Liver (tissue), 9 donors: Measurements from ENCODE around the gene SSBP2. TPM values are rescaled to one million over a fixed set of nuclear protein-coding genes. Genes with fewer than 3 reads are reported as not detected.
A peak's percentile ranks its signal among the peaks of the same experiment; 100 is the strongest.

ENCODE experiments used
- DNase-seq: peaks from one replicate; pipeline ENCODE4 v3.0.0-alpha.2; 2017; ENCODE audit warnings: low spot score
- H3K27ac ChIP-seq, 2 donors: one replicate each; pipeline ENCODE4 v1.7.0; 2013; ENCODE audit warnings: inconsistent platforms in 2 of 2, low read length in 2 of 2, control low read depth in 1 of 2, low read depth in 1 of 2, mild to moderate bottlenecking in 1 of 2
- H3K27me3 ChIP-seq, 4 donors: one replicate each; pipeline versions ENCODE4 v1.6.1 to v1.7.0; 2013; ENCODE audit warnings: low read length in 3 of 4, inconsistent platforms in 1 of 4, mild to moderate bottlenecking in 1 of 4, moderate library complexity in 1 of 4; ENCODE audit not compliant: control insufficient read depth in 4 of 4, insufficient read depth in 4 of 4
- H3K36me3 ChIP-seq, 4 donors: one replicate each; pipeline versions ENCODE4 v1.6.1 to v1.7.0; 2013; ENCODE audit warnings: low read length in 3 of 4, mild to moderate bottlenecking in 3 of 4, low read depth in 1 of 4, moderate library complexity in 1 of 4; ENCODE audit not compliant: control insufficient read depth in 4 of 4, insufficient read depth in 3 of 4
- H3K4me1 ChIP-seq, 4 donors: one replicate each; pipeline versions ENCODE4 v1.6.1 to v1.7.0; 2013; ENCODE audit warnings: low read length in 3 of 4, mild to moderate bottlenecking in 3 of 4, moderate library complexity in 1 of 4; ENCODE audit not compliant: control insufficient read depth in 4 of 4, insufficient read depth in 4 of 4
- H3K4me3 ChIP-seq, 3 donors: one replicate each; pipeline versions ENCODE4 v1.6.1 to v1.7.0; 2013; ENCODE audit warnings: low read length in 3 of 3, control low read depth in 1 of 3, low read depth in 1 of 3, mild to moderate bottlenecking in 1 of 3
- H3K9ac ChIP-seq, 2 donors: one replicate each; pipeline ENCODE4 v1.7.0; 2013; ENCODE audit warnings: low read length in 2 of 2, mild to moderate bottlenecking in 2 of 2, moderate library complexity in 2 of 2, control low read depth in 1 of 2, low read depth in 1 of 2
- H3K9me3 ChIP-seq, 4 donors: one replicate each; pipeline versions ENCODE4 v1.6.1 to v1.7.0; 2013; ENCODE audit warnings: low read length in 3 of 4; ENCODE audit not compliant: control insufficient read depth in 4 of 4
- EGR1 ChIP-seq, 2 donors: IDR thresholded peaks; 2 replicates each; pipeline ENCODE4 v1.6.1; 2016 to 2018; ENCODE audit warnings: antibody characterized with exemption in 2 of 2, low read depth in 2 of 2
- GABPA ChIP-seq, 2 donors: IDR thresholded peaks in 1 of 2; conservative IDR thresholded peaks in 1 of 2; 2 replicates each; pipeline ENCODE4 v1.6.1; 2016; ENCODE audit warnings: antibody characterized with exemption in 2 of 2, mild to moderate bottlenecking in 1 of 2, moderate library complexity in 1 of 2
- HNF4A ChIP-seq, 2 donors: conservative IDR thresholded peaks; 2 replicates each; pipeline ENCODE4 v1.6.1; 2016; ENCODE audit warnings: antibody characterized with exemption in 2 of 2, mild to moderate bottlenecking in 2 of 2
- HNF4G ChIP-seq: IDR thresholded peaks from 2 replicates; pipeline ENCODE4 v1.6.1; 2016; ENCODE audit warnings: antibody characterized with exemption
- NR2F2 ChIP-seq: IDR thresholded peaks from 2 replicates; pipeline ENCODE4 v1.6.1; 2016; ENCODE audit warnings: antibody characterized with exemption
- RXRA ChIP-seq, 2 donors: IDR thresholded peaks; 2 replicates each; pipeline ENCODE4 v1.6.1; 2017 to 2018; ENCODE audit warnings: antibody characterized with exemption in 2 of 2, mild to moderate bottlenecking in 1 of 2
- YY1 ChIP-seq: IDR thresholded peaks from 2 replicates; pipeline ENCODE4 v1.6.1; 2016; ENCODE audit warnings: antibody characterized with exemption, mild to moderate bottlenecking
- WGBS: extraction: QIAGEN DNeasy Blood & Tissue Kit; methylation state at CpG from one replicate; pipeline ENCODE4 v1.1.7; 2013; 5-methylcytosine and 5-hydroxymethylcytosine counted together
- polyA plus RNA-seq, 2 donors: library from polyadenylated mRNA; stranded (reverse) in 1 of 2; unstranded in 1 of 2; fragments of 200-250 nt in 1 of 2; fragments of >200 nt in 1 of 2; fragmentation: Nextera tagmentation in 1 of 2; extraction: Ambion mirVana in 1 of 2; gene quantifications; one replicate each; pipeline versions ENCODE4 v1.2.1 to v1.2.3, GENCODE V29; 2013 to 2015
- total RNA-seq, 2 donors: library from RNA; depleted of rRNA; stranded (reverse); fragments of >200 nt; gene quantifications; one replicate each; pipeline ENCODE4 v1.2.3, GENCODE V29; 2014
- TF ChIP-seq, protein P1 (sequence below): fragments of 150-350 bp; IDR thresholded peaks from 2 replicates; pipeline ENCODE4 v1.5.1; 2017; ENCODE audit warnings: improper control_type of control experiment, low read depth, low read length; ENCODE audit not compliant: missing input control
- TF ChIP-seq, protein P2 (sequence below): IDR thresholded peaks from 2 replicates; pipeline ENCODE4 v1.6.1; 2016; ENCODE audit warnings: antibody characterized with exemption, mild to moderate bottlenecking
- TF ChIP-seq, protein P3 (sequence below): IDR thresholded peaks from 2 replicates; pipeline ENCODE4 v1.6.1; 2016; ENCODE audit warnings: antibody characterized with exemption
- TF ChIP-seq, protein P4 (sequence below): IDR thresholded peaks from 2 replicates; pipeline ENCODE4 v1.6.1; 2016; ENCODE audit warnings: antibody characterized with exemption
- TF ChIP-seq, protein P5 (sequence below): IDR thresholded peaks from 2 replicates; pipeline ENCODE4 v1.6.1; 2016; ENCODE audit warnings: antibody characterized with exemption
- donor health status: healthy.
- donor health status: healthy.
- donor health status: healthy.
- donor health status: healthy.
- donor health status: healthy.

Gene SSBP2
- total and polyA plus RNA-seq, 4 donors: 2.2 to 10.1 (median 4.1) TPM

DNA sequence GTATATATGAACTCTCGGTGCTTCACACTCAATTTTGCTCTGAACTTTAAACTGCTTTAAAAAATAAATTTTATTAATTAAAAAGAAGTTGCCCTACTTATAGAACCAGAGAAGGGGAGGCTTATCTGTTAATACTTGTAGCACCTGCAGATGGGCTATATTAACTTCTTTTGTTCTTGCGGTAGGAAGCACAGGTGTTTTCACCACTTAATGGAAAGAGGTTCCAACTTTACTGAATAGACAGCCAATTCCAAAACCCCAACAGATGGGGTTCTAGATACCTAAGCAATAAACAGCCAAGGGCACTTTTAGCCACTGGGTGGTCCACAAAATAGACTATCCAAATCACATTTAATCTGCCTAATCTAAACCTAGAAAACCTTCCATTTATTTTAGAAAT lies 65.4 kb downstream of the SSBP2 start:
- H3K9ac ChIP-seq: no peak overlapping the region
- no peaks in the 10 kb centered on the region for H3K27me3 ChIP-seq
- 95% methylated on average over 2 of the region's 2 CpGs for WGBS
- H3K27ac ChIP-seq: no peak overlapping the region
- H3K4me3 ChIP-seq: no peak overlapping the region
- H3K4me1 ChIP-seq: no peaks in the 10 kb centered on the region
- no peaks in the 10 kb centered on the region for H3K36me3 ChIP-seq
- TF ChIP-seq HNF4G (no peak), HNF4A (conservative IDR thresholded peaks at IDR 0.05) (no peak), GABPA (IDR thresholded peaks at IDR 0.05 in 1 of 2, conservative IDR thresholded peaks at IDR 0.05 in 1 of 2) (no peak), RXRA (IDR thresholded peaks at IDR 0.05) (no peak), EGR1 (IDR thresholded peaks at IDR 0.05; ENCODE audit: low read depth in 2 of 2) (no peak), YY1 (no peak), NR2F2 (no peak)
- TF ChIP-seq, protein P1, sequence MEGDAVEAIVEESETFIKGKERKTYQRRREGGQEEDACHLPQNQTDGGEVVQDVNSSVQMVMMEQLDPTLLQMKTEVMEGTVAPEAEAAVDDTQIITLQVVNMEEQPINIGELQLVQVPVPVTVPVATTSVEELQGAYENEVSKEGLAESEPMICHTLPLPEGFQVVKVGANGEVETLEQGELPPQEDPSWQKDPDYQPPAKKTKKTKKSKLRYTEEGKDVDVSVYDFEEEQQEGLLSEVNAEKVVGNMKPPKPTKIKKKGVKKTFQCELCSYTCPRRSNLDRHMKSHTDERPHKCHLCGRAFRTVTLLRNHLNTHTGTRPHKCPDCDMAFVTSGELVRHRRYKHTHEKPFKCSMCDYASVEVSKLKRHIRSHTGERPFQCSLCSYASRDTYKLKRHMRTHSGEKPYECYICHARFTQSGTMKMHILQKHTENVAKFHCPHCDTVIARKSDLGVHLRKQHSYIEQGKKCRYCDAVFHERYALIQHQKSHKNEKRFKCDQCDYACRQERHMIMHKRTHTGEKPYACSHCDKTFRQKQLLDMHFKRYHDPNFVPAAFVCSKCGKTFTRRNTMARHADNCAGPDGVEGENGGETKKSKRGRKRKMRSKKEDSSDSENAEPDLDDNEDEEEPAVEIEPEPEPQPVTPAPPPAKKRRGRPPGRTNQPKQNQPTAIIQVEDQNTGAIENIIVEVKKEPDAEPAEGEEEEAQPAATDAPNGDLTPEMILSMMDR: no peak
- TF ChIP-seq, protein P2, sequence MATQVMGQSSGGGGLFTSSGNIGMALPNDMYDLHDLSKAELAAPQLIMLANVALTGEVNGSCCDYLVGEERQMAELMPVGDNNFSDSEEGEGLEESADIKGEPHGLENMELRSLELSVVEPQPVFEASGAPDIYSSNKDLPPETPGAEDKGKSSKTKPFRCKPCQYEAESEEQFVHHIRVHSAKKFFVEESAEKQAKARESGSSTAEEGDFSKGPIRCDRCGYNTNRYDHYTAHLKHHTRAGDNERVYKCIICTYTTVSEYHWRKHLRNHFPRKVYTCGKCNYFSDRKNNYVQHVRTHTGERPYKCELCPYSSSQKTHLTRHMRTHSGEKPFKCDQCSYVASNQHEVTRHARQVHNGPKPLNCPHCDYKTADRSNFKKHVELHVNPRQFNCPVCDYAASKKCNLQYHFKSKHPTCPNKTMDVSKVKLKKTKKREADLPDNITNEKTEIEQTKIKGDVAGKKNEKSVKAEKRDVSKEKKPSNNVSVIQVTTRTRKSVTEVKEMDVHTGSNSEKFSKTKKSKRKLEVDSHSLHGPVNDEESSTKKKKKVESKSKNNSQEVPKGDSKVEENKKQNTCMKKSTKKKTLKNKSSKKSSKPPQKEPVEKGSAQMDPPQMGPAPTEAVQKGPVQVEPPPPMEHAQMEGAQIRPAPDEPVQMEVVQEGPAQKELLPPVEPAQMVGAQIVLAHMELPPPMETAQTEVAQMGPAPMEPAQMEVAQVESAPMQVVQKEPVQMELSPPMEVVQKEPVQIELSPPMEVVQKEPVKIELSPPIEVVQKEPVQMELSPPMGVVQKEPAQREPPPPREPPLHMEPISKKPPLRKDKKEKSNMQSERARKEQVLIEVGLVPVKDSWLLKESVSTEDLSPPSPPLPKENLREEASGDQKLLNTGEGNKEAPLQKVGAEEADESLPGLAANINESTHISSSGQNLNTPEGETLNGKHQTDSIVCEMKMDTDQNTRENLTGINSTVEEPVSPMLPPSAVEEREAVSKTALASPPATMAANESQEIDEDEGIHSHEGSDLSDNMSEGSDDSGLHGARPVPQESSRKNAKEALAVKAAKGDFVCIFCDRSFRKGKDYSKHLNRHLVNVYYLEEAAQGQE: no peak
- TF ChIP-seq, protein P3, sequence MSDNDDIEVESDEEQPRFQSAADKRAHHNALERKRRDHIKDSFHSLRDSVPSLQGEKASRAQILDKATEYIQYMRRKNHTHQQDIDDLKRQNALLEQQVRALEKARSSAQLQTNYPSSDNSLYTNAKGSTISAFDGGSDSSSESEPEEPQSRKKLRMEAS: no peak
- TF ChIP-seq, protein P4, sequence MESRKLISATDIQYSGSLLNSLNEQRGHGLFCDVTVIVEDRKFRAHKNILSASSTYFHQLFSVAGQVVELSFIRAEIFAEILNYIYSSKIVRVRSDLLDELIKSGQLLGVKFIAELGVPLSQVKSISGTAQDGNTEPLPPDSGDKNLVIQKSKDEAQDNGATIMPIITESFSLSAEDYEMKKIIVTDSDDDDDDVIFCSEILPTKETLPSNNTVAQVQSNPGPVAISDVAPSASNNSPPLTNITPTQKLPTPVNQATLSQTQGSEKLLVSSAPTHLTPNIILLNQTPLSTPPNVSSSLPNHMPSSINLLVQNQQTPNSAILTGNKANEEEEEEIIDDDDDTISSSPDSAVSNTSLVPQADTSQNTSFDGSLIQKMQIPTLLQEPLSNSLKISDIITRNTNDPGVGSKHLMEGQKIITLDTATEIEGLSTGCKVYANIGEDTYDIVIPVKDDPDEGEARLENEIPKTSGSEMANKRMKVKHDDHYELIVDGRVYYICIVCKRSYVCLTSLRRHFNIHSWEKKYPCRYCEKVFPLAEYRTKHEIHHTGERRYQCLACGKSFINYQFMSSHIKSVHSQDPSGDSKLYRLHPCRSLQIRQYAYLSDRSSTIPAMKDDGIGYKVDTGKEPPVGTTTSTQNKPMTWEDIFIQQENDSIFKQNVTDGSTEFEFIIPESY: no peak
- TF ChIP-seq, protein P5, sequence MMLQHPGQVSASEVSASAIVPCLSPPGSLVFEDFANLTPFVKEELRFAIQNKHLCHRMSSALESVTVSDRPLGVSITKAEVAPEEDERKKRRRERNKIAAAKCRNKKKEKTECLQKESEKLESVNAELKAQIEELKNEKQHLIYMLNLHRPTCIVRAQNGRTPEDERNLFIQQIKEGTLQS: no peak
- no peak for DNase-seq
- H3K9me3 ChIP-seq: peaks cover 0 to 3% (median 0%) of the 10 kb centered on the region in 4 donors

DNA sequence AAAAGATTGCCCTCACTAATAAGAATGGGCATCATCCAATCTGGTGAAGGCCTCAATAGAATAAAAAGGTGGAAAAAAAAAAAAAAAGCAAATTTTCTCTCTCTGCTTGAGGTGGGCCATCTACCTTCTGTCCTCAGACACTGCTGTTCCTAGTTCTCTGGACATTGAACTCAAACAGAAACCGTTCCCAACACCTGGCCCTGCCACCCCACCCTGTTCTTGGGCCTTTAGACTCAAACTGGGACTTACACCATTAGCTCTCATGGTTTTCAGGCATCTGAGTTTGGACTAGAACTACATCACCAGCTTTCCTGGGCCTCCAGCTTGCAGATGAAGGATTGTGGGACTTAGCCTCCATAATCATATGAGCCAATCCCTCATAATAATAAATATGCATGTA lies 71.0 kb downstream of the SSBP2 start:
- no peak overlapping the region for H3K9ac ChIP-seq
- no peaks in the 10 kb centered on the region for H3K36me3 ChIP-seq
- no peaks in the 10 kb centered on the region for H3K27me3 ChIP-seq
- no peaks in the 10 kb centered on the region for H3K4me1 ChIP-seq
- no peak overlapping the region for H3K27ac ChIP-seq
- H3K9me3 ChIP-seq: no peaks in the 10 kb centered on the region
- TF ChIP-seq, protein P2: no peak
- TF ChIP-seq HNF4A (conservative IDR thresholded peaks at IDR 0.05): peak in 1 of 2 donors; percentile 15
- no peak for TF ChIP-seq HNF4G
- no peak for TF ChIP-seq GABPA (IDR thresholded peaks at IDR 0.05 in 1 of 2, conservative IDR thresholded peaks at IDR 0.05 in 1 of 2)
- H3K4me3 ChIP-seq: no peak overlapping the region
- no peak for DNase-seq
- 44% methylated on average over 1 of the region's 1 CpG for WGBS
